Posterior vena cava (tissue), 2 donors: Measurements from ENCODE around the gene ALDH1B1. TPM values are rescaled to one million over a fixed set of nuclear protein-coding genes. Genes with fewer than 3 reads are reported as not detected.

Experiments used
- DNase-seq: peaks from one replicate; pipeline ENCODE4 v3.0.0-alpha.2; 2020; ENCODE audit warnings: low spot score
- intact Hi-C, 2 donors: fragments of 100-400 bp; cut with DNase I; formaldehyde crosslinking; loops; one replicate each; pipeline versions ENCODE4 v1.14.1 to v1.14.2; 2022 to 2023
- total RNA-seq, 2 donors: library from RNA; stranded (reverse); fragmentation: NEBNext Ultra II Directional; extraction: Animal tissue kit (Norgen Biotek cat#: 25700); gene quantifications; one replicate each; pipeline ENCODE4 v1.2.1, GENCODE V29; 2021
- donor health status: DM: yes; HTN: yes; CAD: no.
- donor health status: DM: yes; HTN: yes; CAD: no.

The ALDH1B1 gene
- total RNA-seq, 2 donors from 2014 or later = 200 to 217 TPM

GRCh38 chr9:38424918-38425317, 32.4 kb downstream of the ALDH1B1 start:
- no peak for DNase-seq
- intact Hi-C loops = no loop called here

- intact Hi-C loops = no loop called here
These were observed 35.6 kb downstream of the ALDH1B1 start for GRCh38 chr9:38428062-38428461.

DNA sequence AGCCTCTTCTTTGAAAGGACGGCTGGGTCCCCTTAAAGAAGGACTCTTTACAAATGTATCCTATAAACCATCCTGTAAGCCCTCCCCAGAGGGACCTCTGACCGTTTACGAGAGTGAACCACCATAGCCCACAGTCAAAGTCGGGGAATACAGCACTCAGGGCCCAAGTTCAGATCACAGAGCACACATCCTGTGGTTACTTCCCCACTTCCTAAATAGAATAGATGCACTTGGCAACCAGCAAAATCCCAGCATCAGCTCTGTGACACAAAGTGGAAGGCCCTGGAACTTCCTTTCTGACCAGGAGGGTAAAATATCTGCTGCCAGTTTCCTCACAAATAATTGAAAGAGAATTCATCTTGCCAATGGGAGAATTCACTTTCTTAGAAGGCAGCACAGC, 38.6 kb downstream of the ALDH1B1 start:
- DNase-seq = no peak
- intact Hi-C loops = no loop called here

More at GRCh38 chr9:38428062-38428461, 35.6 kb downstream of the ALDH1B1 start:
- no peak for DNase-seq

DNA sequence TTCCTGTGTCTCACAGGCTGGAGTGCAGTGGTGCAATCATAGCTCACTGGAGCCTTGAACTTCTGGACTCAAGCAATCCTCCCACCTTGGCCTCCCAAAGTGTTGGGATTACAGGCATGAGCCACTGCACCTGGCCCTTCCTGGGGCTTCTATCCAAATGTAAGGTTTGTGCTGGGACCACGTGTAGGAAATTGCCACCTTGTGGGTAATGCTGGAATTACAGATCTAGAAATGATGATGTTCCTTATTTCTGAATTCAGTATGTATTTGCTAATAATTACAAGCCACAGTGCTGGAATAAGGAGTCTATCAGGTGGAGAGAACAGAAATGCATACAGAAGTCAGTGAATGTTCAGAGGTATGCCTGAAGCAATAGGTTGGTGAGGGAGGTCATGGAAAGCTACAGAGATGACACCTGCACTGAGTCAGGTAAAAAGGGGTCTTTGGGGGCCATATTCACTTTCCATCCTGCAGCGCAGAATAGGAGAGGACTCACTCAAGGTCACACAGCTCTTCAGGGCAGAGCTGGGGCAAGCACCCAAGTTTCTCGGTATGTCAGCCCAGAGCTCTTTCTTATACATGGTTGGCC, 40.5 kb downstream of the ALDH1B1 start:
- DNase-seq = no peak
- intact Hi-C loops = no loop called here

- intact Hi-C loops = no loop called here
- no peak for DNase-seq
These were observed 41.9 kb downstream of the ALDH1B1 start for GRCh38 chr9:38434365-38434764.

DNA sequence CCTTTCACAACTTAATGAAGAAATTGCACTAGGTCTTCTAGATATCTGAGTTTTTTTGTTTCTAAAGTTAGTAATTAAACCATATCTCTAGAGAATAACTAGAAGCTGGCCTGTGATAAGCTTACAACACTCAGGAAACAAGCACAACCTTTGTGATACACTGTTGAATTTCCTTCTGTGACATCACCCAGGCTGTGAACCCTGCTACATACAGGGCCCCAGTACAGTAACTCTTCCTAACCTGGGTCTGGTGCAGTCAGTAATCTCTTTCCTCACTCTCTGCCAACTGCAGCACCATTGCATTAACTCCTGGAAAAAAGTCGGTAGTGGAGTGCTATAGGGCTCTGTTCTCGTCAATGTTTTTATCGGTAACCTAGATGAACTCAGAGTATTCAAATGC, 42.4 kb downstream of the ALDH1B1 start:
- intact Hi-C loops = no loop called here
- DNase-seq = no peak

GRCh38 chr9:38435521-38435920, 43.0 kb downstream of the ALDH1B1 start:
- DNase-seq = no peak
- intact Hi-C loops = no loop called here

- intact Hi-C loops = no loop called here
- DNase-seq = no peak
These were observed 44.2 kb downstream of the ALDH1B1 start for GRCh38 chr9:38436708-38437107.

DNA sequence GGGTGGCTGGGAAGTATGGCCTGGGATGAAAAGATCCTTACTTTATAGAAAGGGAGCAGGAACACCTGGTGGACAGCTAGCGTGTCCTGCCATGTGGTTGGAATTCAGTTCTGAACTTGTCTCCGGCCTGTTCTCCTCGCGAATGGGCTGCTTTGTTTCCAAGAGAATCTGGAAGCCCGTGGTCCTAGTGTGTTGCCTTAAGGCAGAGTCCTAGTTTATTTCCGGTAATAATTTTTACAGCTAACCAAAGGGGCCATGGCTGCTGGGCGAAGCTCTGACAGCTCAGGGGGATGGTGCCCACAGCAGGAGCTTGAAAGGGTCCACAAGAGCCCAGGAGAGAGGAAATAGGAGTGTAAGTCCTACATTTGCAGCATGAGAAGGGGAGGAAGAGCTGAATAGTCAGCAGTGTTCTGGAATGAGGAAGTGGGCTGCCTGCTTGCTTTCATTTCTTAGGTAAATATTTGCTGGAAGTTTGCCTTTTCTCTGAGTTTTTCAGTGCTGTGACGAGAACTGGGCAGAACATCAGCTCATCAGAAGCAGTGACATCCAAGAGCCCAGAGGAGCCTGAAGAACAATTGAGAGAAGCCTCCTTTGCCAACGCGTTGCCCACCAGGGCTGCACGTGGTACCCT, 44.8 kb downstream of the ALDH1B1 start:
- intact Hi-C loops = no loop called here
- no peak for DNase-seq

GRCh38 chr9:38439291-38439915, 46.9 kb downstream of the ALDH1B1 start:
- intact Hi-C loops = no loop called here
- DNase-seq = no peak

GRCh38 chr9:38439916-38440301, 47.4 kb downstream of the ALDH1B1 start:
- DNase-seq = no peak
- intact Hi-C loops = no loop called here

GRCh38 chr9:38440516-38440915, 48.0 kb downstream of the ALDH1B1 start:
- DNase-seq = no peak
- intact Hi-C loops = no loop called here

DNA sequence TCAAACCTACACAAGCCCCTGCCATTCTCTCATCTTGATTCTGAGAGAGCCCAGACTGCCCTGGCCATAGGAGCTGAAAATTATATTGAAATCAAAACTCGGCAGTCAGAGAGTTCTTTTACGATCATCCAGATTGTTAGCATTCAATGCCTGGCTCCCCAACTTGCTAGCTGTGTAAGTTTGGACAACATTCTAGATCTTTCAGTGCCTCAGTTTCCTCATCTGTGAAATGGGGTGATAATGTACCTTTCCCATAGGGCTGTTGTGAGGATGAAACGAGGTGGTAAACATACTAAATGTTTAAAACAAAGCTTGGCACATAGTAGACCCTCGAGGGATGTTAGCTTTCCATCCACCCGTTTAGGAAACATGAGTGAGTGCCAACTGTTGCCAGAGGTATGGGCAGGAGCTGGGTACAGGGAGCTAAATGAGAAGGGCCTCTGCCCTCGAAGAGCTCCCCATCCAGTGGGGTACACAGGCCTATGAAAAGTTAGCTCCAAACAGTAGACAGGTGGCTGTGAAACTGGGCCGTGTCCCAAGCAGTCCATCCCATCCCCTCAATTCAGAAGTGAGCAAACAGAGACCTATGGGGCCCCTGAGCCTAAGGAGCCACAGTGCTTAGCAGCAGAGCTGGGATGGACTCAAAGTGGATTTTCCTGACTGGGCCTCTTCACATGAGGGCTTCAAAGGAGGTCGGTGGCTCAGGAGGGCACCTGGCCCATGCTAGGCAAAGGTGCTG, 49.0 kb downstream of the ALDH1B1 start:
- DNase-seq = no peak

GRCh38 chr9:38442473-38443096, 50.1 kb downstream of the ALDH1B1 start:
- intact Hi-C loops = no loop called here
- DNase-seq = no peak

More for the DNA sequence above, 49.0 kb downstream of the ALDH1B1 start:
- intact Hi-C loops = no loop called here

- DNase-seq = no peak
- intact Hi-C loops = no loop called here
These were observed 50.7 kb downstream of the ALDH1B1 start for GRCh38 chr9:38443181-38443580.

DNA sequence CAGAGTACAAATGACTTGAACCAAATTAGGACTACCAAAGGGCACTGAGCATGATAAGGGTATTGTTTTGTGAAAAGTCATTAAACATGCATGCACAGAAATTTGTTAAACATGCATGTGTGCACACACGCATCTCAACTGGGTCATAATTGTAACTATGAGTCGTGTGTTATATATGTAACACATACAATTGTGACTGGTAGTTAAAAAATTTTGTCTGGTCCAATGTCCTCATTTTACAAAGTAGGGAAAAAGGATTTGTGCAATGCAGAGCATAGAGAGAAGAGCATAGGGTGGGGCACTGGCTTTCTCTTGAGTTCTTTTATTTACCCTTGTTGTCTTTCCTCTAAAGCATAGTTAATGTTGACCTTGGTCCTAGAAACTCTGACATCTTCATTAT, 51.1 kb downstream of the ALDH1B1 start:
- intact Hi-C loops = no loop called here

DNA sequence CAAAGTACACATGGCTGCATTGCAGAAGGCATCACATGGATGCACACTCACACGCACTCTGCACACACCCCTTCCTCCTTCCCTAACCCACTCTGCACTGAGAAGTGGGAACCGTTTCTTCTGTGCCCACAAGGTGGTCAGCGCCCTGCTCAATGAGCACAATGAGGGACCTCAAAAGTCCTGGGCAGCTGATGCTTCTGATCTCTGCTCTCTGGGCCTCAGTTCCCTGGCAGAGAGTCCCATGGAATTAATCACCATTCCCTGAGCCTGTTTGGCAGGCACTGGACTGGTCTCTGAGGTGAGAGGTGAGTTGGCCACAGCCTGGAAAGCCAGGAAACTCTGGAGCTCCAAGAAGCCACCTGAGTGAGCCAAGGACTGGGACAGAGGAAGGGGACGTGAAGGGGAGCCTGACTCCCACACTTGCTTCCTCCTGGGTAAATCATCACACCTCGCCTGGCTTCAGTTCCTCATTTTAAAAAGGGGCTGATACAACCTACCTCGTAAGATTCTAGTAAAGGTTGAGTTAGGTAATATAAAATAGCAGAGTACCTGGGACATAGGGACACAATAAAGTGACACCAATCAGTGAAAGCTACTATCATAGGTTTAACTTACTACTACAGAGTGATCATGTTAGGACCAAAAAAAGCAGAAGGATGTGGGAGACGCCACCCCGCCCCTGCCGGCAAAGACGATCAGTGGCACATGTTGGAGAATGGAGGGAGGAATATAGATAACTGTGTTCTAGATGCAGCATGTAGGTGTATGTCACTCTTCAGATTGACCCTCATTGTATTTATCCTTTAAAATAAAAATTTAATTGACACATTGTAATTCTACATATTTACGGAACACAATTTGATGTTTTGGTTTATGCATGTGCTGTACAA, 52.9 kb downstream of the ALDH1B1 start:
- DNase-seq = no peak
- intact Hi-C loops = no loop called here

More for the DNA sequence above, 51.1 kb downstream of the ALDH1B1 start:
- no peak for DNase-seq

GRCh38 chr9:38447703-38448102, 55.2 kb downstream of the ALDH1B1 start:
- no peak for DNase-seq
- intact Hi-C loops = no loop called here
